HG02571 (cell line): ENCODE results near the gene FMN1.
"Not testable (repeated sequence)": the region's sequence is repeated elsewhere in the genome, so short reads cannot be mapped to it uniquely, and the experiment has no call there.

ENCODE experiments used
- ATAC-seq: cut with Tn5 transposase; IDR thresholded peaks from one replicate; pipeline ENCODE4 v1.9.1; 2021; ENCODE audit warnings: mild to moderate bottlenecking, moderate library complexity; ENCODE audit not compliant: unreplicated experiment

Gene FMN1

GRCh38 chr15:33098094-33099058 is 96.1 kb downstream of the FMN1 start:
- no peak for ATAC-seq

- ATAC-seq, result no peak
Measured at GRCh38 chr15:33096134-33096533, 98.4 kb downstream of the FMN1 start.

DNA sequence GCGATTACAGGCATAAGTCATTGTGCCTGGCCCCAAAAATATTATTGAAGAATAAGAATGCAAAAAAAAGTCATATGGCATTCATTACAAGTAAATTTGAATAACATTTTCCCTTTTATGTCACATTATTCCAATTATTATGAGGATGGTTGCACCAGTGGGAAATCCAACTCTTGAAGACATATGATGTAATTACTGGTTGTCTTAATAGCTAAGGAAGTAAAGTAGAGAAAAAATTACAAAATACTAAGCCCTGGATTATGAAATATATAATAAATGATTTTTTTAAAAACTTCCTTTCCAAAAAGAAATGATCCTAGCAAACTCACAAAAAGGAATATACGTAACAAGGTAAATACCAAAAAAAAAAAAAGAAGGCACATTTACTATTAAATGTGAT is 98.9 kb downstream of the FMN1 start:
- ATAC-seq, result no peak

DNA sequence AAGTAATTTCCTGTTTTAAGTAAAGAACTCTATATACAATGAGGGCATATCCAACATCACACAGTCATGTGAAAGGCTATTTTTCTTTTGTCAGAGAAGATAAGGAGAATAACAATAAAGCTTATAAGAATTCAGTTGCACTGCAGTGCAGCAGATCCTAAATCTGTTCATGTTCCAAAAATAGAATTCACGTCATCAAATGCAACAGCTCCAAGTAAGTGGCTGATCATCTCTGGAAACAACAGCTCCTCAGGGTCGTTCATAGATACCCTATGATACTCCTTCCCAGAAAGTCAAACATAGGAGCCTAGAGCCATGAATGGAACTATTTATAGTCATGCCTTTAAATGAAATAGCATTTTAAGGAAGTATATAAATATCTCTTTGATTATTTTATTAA is 100.2 kb downstream of the FMN1 start:
- ATAC-seq, result no peak

- ATAC-seq, result no peak
Measured at GRCh38 chr15:33093222-33093621, 101.3 kb downstream of the FMN1 start.

DNA sequence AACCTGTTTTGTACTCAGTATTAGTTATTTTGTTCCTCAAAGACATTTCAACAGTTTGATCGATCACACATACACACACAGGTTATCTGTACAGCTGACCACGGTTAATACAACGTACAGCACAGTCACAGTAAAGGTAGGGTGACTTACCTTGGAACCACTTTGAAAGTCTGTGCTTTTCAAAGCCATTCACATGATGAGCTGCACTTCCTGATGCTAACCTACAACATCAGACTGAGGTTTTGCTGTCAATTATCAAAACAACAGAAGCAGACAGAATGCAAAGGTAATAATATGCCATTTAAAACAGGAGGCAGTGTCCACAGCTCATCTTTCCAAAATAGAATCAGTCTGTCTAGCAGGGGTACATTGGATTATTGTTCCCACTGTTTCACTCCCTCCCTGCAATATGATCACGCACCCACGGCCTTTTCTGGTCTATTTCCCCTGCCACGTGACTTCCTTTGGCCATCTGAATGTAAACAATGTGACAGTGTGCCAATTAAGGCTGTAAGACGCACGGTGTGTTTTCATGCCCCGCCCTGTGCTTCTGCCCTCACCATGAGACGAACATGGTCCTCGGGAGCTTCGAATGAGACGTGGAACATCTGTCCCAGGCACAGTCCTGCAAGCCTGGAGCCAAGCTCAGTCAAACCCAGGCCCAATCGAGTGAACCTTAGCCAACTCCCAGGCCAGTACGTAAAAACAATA is 102.4 kb downstream of the FMN1 start:
- no peak for ATAC-seq

DNA sequence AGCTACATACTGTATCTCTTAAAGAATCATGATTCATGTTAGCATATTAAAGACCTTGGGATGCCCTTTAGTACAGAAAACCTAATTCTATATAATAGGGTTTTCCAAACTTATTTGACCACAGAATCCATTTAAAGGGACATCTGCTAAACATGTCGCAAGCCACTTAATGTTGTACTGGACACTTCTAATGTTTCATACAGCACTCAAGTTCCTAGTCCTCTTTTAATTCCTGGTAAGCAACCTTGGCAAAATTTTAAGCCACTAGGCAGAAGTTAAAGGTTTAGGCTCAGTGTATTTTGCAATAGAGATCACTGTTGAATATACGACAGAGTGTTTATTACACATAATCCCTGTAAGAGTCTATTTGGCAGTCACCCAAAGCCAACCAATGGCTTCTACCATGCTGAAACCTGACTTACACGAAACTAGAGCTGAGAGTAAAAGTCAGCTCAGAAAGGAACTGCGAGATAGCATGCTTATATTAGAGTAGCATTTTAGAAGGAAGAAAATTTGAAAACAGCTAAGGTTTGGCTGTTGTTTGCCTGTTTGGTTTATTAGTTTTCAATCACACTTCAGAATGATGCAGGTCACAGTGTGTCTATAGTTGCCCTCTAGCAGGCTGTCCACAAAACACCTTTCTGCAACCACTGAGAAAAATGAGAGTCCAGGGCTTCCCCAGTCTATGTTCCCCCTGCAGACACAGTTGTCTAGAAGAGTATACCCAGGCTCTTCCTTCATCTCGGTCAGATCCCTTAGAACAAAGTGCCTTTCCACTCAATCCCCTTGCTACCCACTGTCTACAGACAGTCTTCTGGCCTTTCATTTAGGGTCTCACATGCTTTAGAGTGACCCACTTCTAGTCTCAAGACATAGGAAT is 104.4 kb downstream of the FMN1 start:
- no peak for ATAC-seq

GRCh38 chr15:33089165-33089877 is 105.2 kb downstream of the FMN1 start:
- ATAC-seq, result no peak

DNA sequence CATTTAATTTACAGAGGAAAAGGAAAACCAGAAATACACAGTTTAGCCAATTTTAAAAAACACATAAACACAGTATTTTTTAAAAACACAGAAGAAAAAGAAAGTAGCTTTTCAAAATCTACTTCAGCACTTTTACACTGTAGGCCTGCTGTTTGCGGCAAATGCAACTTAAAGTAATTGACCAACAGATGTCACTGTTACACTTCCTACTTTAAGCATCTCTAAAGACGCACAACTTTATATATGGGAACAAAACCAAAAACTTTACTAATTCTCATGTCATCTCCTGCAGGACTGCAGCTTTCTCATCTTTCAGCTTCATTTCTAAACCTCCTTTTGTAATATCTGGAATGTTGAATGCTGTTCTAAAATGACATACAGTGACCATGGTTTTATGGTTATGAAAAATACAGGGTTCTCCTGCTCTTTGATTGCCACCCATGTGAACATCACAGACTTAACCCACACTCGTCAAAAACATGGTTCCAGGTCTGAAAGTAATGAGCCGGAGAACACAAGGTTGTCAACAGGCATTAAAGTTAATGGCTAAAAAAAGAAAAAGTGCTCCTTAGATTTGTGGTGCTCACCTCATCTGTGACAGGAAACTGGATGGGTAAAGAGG is 107.9 kb downstream of the FMN1 start:
- ATAC-seq, result no peak

- no peak for ATAC-seq
Measured at GRCh38 chr15:33084661-33085060, 109.9 kb downstream of the FMN1 start.

DNA sequence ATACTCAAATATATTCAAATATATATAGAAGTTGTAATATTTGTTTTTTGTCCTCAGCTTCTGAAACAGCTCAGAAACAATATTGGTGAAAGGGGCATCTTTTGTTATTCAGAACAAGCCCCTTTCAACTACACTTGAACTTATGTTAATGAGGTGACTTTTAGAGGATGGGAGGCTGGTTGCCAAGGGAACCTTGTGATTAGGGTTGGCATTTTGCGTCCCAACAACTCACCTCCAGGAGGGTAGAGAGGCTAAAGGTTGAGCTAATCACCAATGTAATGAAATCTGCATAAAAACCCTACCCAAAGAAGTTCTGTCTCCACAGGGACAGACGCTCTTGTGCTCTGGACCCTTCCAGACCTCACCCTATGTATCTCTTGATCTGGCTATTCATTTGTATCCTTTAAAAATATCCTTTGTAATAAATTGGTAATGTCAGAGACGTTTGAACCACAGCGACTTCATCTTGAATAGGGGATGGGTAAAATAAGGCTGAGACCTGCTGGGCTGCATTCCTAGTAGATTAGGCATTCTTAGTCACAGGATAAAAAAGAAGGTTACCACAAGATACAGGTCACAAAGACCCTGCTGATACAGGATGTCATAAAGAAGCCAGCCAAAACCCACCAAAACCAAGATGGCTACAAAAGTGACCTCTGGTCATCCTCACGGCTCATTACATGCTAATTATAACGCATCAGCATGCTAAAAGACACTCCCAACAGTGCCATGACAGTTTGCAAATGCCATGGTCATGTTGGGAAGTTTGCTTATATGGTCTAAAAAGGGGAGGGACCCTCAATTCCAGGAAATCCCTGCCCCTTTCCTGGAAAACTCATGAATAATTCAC is 111.1 kb downstream of the FMN1 start:
- no peak for ATAC-seq

- no peak for ATAC-seq
Measured at GRCh38 chr15:33080006-33080405, 114.5 kb downstream of the FMN1 start.

DNA sequence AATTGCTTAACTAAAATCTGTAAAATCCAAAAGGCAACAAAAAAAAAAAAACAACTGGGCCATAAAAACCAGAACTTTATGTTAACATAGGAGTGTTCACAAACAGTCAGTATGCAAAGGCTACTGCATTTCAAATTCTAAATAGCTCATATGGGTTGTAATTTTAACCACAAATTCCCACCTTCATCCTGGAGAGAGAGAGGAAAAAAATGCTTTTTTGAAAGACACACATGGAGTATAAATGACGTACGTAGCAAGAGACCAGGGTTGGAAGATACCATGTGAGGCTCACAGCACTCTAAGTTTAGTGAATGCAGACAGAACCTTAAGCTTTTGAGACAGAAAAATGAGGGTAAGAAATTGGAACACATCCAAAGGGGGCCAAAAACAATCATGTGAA is 115.9 kb downstream of the FMN1 start:
- no peak for ATAC-seq

- ATAC-seq, result no peak
Measured at GRCh38 chr15:33076937-33077336, 117.6 kb downstream of the FMN1 start.

GRCh38 chr15:33074942-33075341 is 119.6 kb downstream of the FMN1 start:
- ATAC-seq, result no peak

GRCh38 chr15:33074212-33074611 is 120.3 kb downstream of the FMN1 start:
- no peak for ATAC-seq

DNA sequence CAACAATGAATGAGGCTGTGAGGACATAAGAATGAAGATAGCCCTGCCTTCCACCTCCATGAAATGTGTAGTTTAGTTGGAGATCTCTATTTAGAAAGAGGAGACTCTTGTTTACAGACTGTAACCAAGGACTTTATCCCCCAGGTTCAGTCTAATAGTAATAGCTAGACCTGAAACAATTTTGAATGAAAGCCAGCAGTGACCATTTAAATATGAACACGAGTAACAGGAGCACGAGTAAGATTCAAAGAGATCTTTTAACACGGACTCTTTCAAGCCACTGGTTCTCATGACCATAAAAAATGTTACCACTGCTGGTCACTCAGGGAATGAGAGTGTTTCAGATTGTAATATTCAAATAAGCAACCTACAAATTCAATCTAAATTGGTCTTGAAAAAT is 123.1 kb downstream of the FMN1 start:
- ATAC-seq, result no peak

DNA sequence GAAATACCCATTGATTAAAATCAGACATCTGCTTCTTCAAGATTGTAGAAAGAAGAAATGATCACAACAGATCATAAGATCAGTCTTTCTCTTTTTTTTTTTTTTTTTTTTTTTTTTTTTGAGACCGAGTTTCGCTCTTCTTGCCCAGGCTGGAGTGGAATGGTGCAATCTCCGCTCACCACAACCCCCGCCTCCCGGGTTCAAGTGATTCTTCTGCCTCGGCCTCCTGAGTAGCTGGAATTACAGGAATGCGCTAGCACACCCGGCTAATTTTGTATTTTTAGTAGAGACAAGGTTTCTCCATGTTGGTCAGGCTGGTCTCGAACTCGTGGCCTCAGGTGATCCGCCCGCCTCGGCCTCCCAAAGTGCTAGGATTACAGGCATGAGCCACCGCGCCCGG is 124.6 kb downstream of the FMN1 start:
- ATAC-seq, result not testable (repeated sequence)

DNA sequence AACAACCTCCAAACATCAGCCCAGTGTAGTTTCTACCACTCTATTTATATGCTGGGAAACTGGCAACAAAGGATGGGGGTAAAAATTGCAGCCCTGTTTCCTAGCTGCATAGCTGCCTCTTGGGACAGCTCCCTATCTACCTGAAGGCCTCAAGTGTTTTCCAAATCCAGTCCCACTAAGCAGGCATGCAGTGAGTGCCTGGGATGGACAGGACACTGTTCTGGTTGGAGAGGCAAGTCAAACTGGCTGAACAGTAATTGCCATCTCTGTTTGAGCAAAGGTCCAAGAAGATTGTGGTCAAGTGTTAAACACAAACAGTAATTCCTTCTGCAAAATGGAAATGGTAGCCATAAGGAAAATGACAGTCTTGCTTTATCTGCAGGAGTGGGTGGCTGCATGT is 125.4 kb downstream of the FMN1 start:
- ATAC-seq, result no peak
